Measurements from ENCODE around the gene ROPN1. TPM values are rescaled to one million over a fixed set of nuclear protein-coding genes. Genes with fewer than 3 reads are reported as not detected.
A peak's percentile ranks its signal among the peaks of the same experiment; 100 is the strongest.
"Not testable (repeated sequence)": the region's sequence is repeated elsewhere in the genome, so short reads cannot be mapped to it uniquely, and the experiment has no call there.

Gene ROPN1
- total and polyA plus RNA-seq, 3 experiments from 2014 or later = not detected

DNA sequence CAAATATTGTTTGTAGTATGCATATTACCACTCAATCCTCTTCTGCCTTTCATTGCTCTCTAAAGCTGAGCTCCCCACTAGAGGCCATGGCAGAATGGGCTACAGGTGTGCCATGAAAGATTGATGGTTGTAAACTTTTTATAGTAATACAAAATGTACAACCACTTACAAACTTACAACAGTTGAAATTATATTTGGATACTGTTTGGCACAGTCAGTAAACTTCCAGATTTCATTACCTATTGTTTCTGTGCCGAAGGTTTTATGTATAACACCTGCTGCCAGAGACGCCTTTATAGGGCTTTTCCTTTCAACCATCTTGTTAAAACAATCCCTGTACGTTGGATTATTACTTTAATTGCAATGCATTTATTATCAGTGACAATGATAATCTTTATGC, 7.0 kb downstream of the ROPN1 start:
- Histone ChIP-seq H3K36me3 (ENCODE audit: insufficient read depth, low read length) (no peaks in the 10 kb centered on the region), H3K4me1 (ENCODE audit: insufficient read depth, low read length) (peaks cover 2% of the 10 kb centered on the region), H3K9me3 (ENCODE audit: low read length) (no peaks in the 10 kb centered on the region), H3K4me3 (ENCODE audit: low read length) (no peak overlapping the region), H3K27me3 (ENCODE audit: insufficient read depth, low read length, poor library complexity, severe bottlenecking) (peaks cover 13% of the 10 kb centered on the region), H3K27ac (ENCODE audit: low read depth, low read length) (no peak overlapping the region)
- Mint-ChIP-seq H3K36me3 (no peaks in the 10 kb centered on the region), H3K4me1 (peaks cover 0 to 2% (median 0%) of the 10 kb centered on the region in 3 donors), H3K4me3 (no peak overlapping the region), H3K27ac (no peak overlapping the region), H3K9me3 (no peaks in the 10 kb centered on the region), H3K27me3 (peaks cover 18 to 65% of the 10 kb centered on the region in 2 donors)
- ChIA-PET CTCF (no interaction called here), POLR2A (no interaction called here)
- no peak for DNase-seq

DNA sequence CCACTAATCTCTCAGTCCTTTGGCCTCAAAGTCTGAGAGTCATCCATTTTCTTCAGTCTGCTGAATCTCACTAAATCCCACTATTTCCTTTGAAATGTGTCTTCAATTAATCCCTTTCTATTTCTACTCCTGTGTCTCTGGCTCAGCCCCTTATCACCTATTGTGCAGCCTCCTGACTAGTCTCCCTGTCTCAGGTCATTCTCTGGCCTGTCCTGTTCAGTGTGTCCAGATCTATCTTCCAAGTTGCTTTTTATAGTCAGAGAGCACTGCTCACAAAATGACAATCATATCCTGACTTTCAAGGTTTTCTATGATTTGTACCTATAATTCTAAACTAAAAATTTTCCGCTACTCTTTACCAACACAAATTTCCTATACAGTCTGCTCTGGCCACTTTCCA, 7.6 kb downstream of the ROPN1 start:
- CTCF ChIA-PET = no interaction called here
- no peak overlapping the region for H3K4me3 Mint-ChIP-seq
- H3K36me3 Mint-ChIP-seq = no peaks in the 10 kb centered on the region
- POLR2A ChIA-PET = no interaction called here
- H3K27ac ChIP-seq (ENCODE audit: low read depth, low read length) = no peak overlapping the region
- no peak for DNase-seq
- no peak overlapping the region for H3K4me3 ChIP-seq (ENCODE audit: low read length)
- no peaks in the 10 kb centered on the region for H3K36me3 ChIP-seq (ENCODE audit: insufficient read depth, low read length)
- no peaks in the 10 kb centered on the region for H3K9me3 Mint-ChIP-seq
- peaks cover 17 to 62% of the 10 kb centered on the region in 2 donors for H3K27me3 Mint-ChIP-seq
- peaks cover 4% of the 10 kb centered on the region for H3K4me1 ChIP-seq (ENCODE audit: insufficient read depth, low read length)
- peaks cover 0 to 4% (median 0%) of the 10 kb centered on the region in 3 donors for H3K4me1 Mint-ChIP-seq
- H3K27ac Mint-ChIP-seq = no peak overlapping the region
- H3K27me3 ChIP-seq (ENCODE audit: insufficient read depth, low read length, poor library complexity, severe bottlenecking) = peaks cover 14% of the 10 kb centered on the region
- H3K9me3 ChIP-seq (ENCODE audit: low read length) = no peaks in the 10 kb centered on the region

DNA sequence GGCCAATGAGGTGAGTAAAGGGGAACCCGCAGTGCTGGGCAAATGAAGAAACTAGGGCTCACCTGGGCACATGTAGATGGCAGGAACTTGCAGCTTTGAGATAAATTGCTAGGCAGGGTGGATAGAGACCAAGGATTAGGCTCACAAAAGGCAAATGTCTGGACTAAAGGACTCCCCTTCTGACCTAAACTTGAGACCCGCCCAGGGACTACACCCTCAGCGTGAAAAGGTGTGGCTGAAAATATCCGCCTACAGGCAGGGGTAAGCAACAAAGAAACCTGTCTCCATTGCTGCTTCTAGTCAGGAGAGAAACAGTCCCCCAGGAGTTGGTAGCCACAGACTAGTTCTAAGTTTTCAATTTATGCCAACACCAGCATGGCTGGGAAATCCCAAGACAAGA, 10.6 kb downstream of the ROPN1 start:
- H3K4me1 Mint-ChIP-seq; H3K9me3 Mint-ChIP-seq; H3K36me3 Mint-ChIP-seq; H3K27ac ChIP-seq (ENCODE audit: low read depth, low read length); H3K9me3 ChIP-seq (ENCODE audit: low read length); H3K27ac Mint-ChIP-seq; H3K4me3 ChIP-seq (ENCODE audit: low read length); CTCF ChIA-PET; H3K4me1 ChIP-seq (ENCODE audit: insufficient read depth, low read length); H3K36me3 ChIP-seq (ENCODE audit: insufficient read depth, low read length); POLR2A ChIA-PET; H3K27me3 ChIP-seq (ENCODE audit: insufficient read depth, low read length, poor library complexity, severe bottlenecking); H3K4me3 Mint-ChIP-seq; DNase-seq: not testable (repeated sequence)
- H3K27me3 Mint-ChIP-seq = peaks cover 10 to 38% of the 10 kb centered on the region in 2 donors

DNA sequence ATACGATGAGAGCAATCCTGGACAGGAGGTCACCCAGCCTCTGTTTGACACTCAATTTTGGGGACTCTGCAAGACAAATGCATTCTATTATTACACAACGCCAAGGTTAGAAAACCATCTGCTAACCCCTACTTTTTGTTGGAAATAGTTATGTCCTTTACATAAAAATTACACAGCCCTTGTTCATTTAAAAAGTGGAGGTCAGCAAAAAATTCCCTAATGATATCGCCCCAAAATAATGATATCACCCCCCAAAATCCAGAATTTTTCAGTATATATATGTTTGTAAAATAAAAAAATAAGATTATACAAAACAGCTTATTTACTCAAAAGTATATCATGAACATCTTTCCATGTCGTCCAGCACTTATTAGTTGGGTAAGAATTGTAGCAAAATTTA, 11.4 kb downstream of the ROPN1 start:
- Histone ChIP-seq H3K4me1 (ENCODE audit: insufficient read depth, low read length) (peaks cover 4% of the 10 kb centered on the region), H3K9me3 (ENCODE audit: low read length) (no peaks in the 10 kb centered on the region), H3K4me3 (ENCODE audit: low read length) (no peak overlapping the region), H3K27me3 (ENCODE audit: insufficient read depth, low read length, poor library complexity, severe bottlenecking) (peaks cover 6% of the 10 kb centered on the region), H3K27ac (ENCODE audit: low read depth, low read length) (no peak overlapping the region), H3K36me3 (ENCODE audit: insufficient read depth, low read length) (no peaks in the 10 kb centered on the region)
- no peaks in the 10 kb centered on the region for H3K36me3 Mint-ChIP-seq
- ChIA-PET POLR2A (no interaction called here), CTCF (interaction anchor here (1.0 to 1.6 kb wide), 2 partner anchors 13 to 20 kb away, joined by 3 to 4 read pairs; partner anchors contain the start of gene CCDC14)
- H3K4me1 Mint-ChIP-seq = peaks cover 0 to 4% (median 0%) of the 10 kb centered on the region in 3 donors
- peaks cover 10 to 43% of the 10 kb centered on the region in 2 donors for H3K27me3 Mint-ChIP-seq
- H3K4me3 Mint-ChIP-seq = no peak overlapping the region
- H3K27ac Mint-ChIP-seq = no peak overlapping the region
- DNase-seq = no peak
- H3K9me3 Mint-ChIP-seq = no peaks in the 10 kb centered on the region

DNA sequence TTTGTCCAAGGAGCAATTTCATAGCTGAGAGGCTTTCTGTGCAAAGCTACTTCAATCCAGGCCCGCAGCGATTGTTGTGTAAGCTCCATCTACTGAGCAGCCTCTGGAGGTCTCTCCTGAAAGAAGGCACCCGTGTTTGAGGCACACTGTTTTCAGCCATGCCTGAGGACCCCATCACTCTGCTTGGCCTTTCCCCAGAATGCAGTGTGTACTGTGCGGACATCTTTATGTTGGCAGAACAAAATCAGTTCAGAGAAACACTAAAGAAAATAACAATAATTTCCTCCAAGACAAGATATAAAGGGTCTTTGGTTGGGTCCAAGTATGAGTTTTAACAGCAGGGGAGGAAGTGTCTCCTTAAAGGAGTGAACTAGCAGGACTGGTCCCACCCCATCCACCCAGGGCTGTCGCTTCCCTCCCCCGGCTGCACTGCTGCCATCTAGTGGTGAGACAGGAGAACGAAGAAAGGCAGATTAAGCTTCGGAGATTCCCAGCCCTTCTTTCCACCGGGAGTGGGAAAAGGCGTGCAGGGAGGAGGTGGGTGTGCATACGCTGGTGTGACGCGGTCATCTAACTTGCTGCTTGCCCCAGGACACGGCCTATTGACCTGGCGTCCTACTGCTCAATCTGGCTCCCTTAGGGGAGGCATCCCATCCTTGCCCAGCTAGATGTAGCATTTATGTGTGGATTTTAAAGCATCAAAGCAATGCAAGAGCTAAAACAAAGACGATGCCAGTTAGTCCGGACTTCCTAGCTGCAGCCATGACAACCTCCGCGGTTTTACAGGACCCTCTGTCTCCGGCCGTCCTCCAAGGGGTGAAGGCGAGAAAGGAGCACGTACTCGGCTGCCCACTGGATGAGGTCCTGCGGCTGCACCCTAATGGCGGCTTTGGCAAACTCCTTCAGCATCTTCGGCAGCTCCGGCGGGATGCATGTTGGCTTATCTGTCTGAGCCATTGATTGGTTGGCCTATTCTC, 12.1 kb downstream of the ROPN1 start:
- H3K9me3 ChIP-seq (ENCODE audit: low read length); H3K27ac Mint-ChIP-seq; H3K4me1 ChIP-seq (ENCODE audit: insufficient read depth, low read length); H3K36me3 Mint-ChIP-seq; H3K4me3 ChIP-seq (ENCODE audit: low read length); POLR2A ChIA-PET; H3K4me1 Mint-ChIP-seq; H3K27ac ChIP-seq (ENCODE audit: low read depth, low read length); H3K9me3 Mint-ChIP-seq; H3K27me3 ChIP-seq (ENCODE audit: insufficient read depth, low read length, poor library complexity, severe bottlenecking); H3K36me3 ChIP-seq (ENCODE audit: insufficient read depth, low read length): not testable (repeated sequence)
- DNase-seq = peak; percentile 6 to 61 (median 14)
- CTCF ChIA-PET = interaction anchor here (1.0 to 1.6 kb wide), 2 partner anchors 14 to 19 kb away, joined by 3 to 4 read pairs; partner anchors contain the start of gene CCDC14
- Mint-ChIP-seq H3K27me3 (peaks cover 10 to 42% of the 10 kb centered on the region in 2 donors), H3K4me3 (peak overlapping the region in 1 of 7 donors; percentile 21)

DNA sequence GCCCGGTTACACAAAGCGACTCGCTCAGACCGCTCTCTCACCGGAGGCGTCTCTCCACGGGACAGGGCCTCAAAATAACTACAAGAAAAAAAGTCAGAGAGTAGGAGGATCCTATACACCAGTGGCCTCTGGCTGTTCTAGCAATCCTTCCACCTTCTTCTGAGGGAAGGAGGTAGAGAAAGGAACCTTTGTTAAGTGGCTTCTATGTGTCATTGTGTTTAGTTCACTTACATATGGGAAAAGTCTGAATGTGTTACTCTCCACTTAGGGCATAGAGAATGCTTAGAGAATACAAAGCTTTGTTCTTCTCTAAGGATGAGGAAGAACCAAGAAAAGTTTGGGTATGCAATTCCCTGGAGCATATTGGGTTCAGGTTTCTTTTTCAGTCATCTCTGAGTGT, 15.0 kb downstream of the ROPN1 start:
- H3K4me3 ChIP-seq (ENCODE audit: low read length); H3K9me3 Mint-ChIP-seq; H3K36me3 Mint-ChIP-seq; H3K27ac Mint-ChIP-seq; H3K4me1 Mint-ChIP-seq; H3K27me3 ChIP-seq (ENCODE audit: insufficient read depth, low read length, poor library complexity, severe bottlenecking); H3K36me3 ChIP-seq (ENCODE audit: insufficient read depth, low read length); H3K4me1 ChIP-seq (ENCODE audit: insufficient read depth, low read length); POLR2A ChIA-PET; DNase-seq; CTCF ChIA-PET; H3K9me3 ChIP-seq (ENCODE audit: low read length); H3K4me3 Mint-ChIP-seq; H3K27ac ChIP-seq (ENCODE audit: low read depth, low read length): not testable (repeated sequence)
- H3K27me3 Mint-ChIP-seq = peaks cover 14 to 42% of the 10 kb centered on the region in 2 donors

DNA sequence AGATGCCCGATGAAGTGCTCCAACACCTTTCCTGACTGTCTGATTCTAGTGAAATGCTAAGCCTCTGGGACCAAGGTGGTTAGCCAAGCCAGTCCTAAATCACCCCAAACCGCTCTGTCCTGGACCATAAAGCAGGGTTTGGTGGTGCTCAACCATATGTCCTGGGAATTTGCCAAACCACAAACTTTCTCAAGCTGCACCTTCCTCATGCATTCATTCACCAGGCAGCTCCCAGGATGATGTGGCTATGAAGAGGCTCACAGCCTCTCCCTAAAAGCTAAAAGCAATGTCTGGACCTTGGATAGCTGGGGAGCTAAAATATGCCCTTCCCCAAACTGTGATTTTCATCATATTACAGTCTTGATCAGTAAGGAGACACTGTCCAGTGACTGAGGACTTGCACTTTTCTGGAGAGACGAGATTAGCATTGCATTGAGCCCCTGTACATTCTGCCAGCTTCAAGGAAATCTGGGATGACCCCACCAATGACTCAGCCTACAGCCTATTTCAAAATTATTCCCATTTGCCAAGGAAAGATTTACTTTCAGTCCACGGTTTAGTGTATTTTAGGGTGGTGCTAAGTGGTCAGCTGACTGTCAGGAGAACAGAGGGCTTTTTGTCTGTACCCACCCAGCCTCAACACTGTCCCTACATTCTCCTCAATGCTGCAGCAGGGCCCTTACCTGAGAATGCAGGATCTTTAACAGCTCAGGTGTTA, 15.6 kb downstream of the ROPN1 start:
- H3K4me1 Mint-ChIP-seq; H3K36me3 ChIP-seq (ENCODE audit: insufficient read depth, low read length); POLR2A ChIA-PET; H3K4me3 ChIP-seq (ENCODE audit: low read length); H3K9me3 Mint-ChIP-seq; H3K27me3 ChIP-seq (ENCODE audit: insufficient read depth, low read length, poor library complexity, severe bottlenecking); H3K27ac ChIP-seq (ENCODE audit: low read depth, low read length); H3K36me3 Mint-ChIP-seq; DNase-seq; H3K4me1 ChIP-seq (ENCODE audit: insufficient read depth, low read length); H3K4me3 Mint-ChIP-seq; H3K9me3 ChIP-seq (ENCODE audit: low read length); H3K27ac Mint-ChIP-seq: not testable (repeated sequence)
- CTCF ChIA-PET = interaction anchor here (0.9 kb wide), 1 partner anchor 10 kb away, joined by 3 read pairs; no protein-coding TSS in a partner anchor
- peaks cover 16 to 47% of the 10 kb centered on the region in 2 donors for H3K27me3 Mint-ChIP-seq

DNA sequence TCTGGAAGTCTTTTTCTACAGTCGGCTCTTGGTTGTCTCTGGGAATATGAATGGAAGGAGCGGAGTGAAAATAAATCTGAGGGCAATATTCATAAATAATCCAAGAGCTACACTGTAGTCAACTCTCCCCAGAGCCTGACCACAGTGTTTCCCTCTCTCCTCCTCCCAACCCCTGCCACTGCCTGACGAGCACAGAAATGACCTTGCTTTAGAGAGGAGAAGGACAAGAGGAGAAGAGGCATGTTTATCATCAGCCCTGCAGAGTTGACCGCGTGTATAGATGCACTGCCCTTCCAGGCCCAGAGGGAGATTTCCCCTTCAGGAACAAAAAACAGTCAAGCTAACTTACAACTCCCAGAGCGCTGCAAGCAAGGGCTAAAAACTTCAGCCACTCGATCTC, 16.9 kb downstream of the ROPN1 start:
- H3K4me3 ChIP-seq (ENCODE audit: low read length); H3K4me1 Mint-ChIP-seq; H3K36me3 Mint-ChIP-seq; H3K4me3 Mint-ChIP-seq; H3K9me3 Mint-ChIP-seq; H3K9me3 ChIP-seq (ENCODE audit: low read length); DNase-seq; CTCF ChIA-PET; H3K27ac ChIP-seq (ENCODE audit: low read depth, low read length); POLR2A ChIA-PET; H3K27me3 ChIP-seq (ENCODE audit: insufficient read depth, low read length, poor library complexity, severe bottlenecking); H3K36me3 ChIP-seq (ENCODE audit: insufficient read depth, low read length); H3K4me1 ChIP-seq (ENCODE audit: insufficient read depth, low read length); H3K27ac Mint-ChIP-seq: not testable (repeated sequence)
- H3K27me3 Mint-ChIP-seq = peaks cover 13 to 46% of the 10 kb centered on the region in 2 donors

Data from CD8-positive, alpha-beta memory T cell (primary cell).